SK-N-SH treated with all-trans-retinoic acid at 6 μM for 48 hours (cell line): Measurements from ENCODE around the gene HOXD3.

Experiments used
- ATAC-seq: fragments of 200-7000 bp; cut with Tn5 transposase; 3 replicates; pipeline ENCODE4 v1.9.1; 2020; ENCODE audit warnings: mild to moderate bottlenecking, moderate library complexity
- ARNTL ChIP-seq: fragments of 450-650 bp; formaldehyde crosslinking; IDR thresholded peaks from 2 replicates; pipeline ENCODE4 v1.5.0; 2020; ENCODE audit warnings: low read depth, mild to moderate bottlenecking, moderate library complexity, borderline replicate concordance
- CREB5 ChIP-seq: fragments of 250-450 bp; sonication (Bioruptor Pico); IDR thresholded peaks from 2 replicates; pipeline ENCODE4 v1.5.1; 2020; ENCODE audit warnings: low read depth, mild to moderate bottlenecking, moderate library complexity
- CSDC2 ChIP-seq: fragments of 250-450 bp; sonication (Bioruptor Pico); IDR thresholded peaks from 2 replicates; pipeline ENCODE4 v1.5.0; 2020; ENCODE audit warnings: mild to moderate bottlenecking, moderate library complexity
- ESRRG ChIP-seq: fragments of 250-450 bp; sonication (Bioruptor Pico); IDR thresholded peaks from 2 replicates; pipeline ENCODE4 v1.6.1; 2021; ENCODE audit warnings: mild to moderate bottlenecking
- ISL1 ChIP-seq: fragments of 250-450 bp; sonication (Bioruptor Pico); IDR thresholded peaks from 2 replicates; pipeline ENCODE4 v2.1.2; 2022; ENCODE audit warnings: mild to moderate bottlenecking, moderate library complexity
- OSR1 ChIP-seq: fragments of 250-450 bp; sonication (Bioruptor Pico); IDR thresholded peaks from 2 replicates; pipeline ENCODE4 v1.8.0; 2022; ENCODE audit warnings: moderate library complexity, mild to moderate bottlenecking, inconsistent platforms
- PATZ1 ChIP-seq: fragments of 250-450 bp; sonication (Bioruptor Pico); IDR thresholded peaks from 2 replicates; pipeline ENCODE4 v1.8.0; 2020; ENCODE audit warnings: mild to moderate bottlenecking, moderate library complexity, borderline replicate concordance
- POU6F1 ChIP-seq: fragments of 250-450 bp; sonication (Bioruptor Pico); IDR thresholded peaks from 2 replicates; pipeline ENCODE4 v1.8.0; 2021; ENCODE audit warnings: low read depth, mild to moderate bottlenecking, moderate library complexity, borderline replicate concordance
- PPARA ChIP-seq: fragments of 250-450 bp; sonication (Bioruptor Pico); IDR thresholded peaks from 2 replicates; pipeline ENCODE4 v1.5.0; 2020; ENCODE audit warnings: mild to moderate bottlenecking, borderline replicate concordance
- RARB ChIP-seq: fragments of 250-450 bp; sonication (Bioruptor Pico); IDR thresholded peaks from 2 replicates; pipeline ENCODE4 v1.8.0; 2021; ENCODE audit warnings: mild to moderate bottlenecking, moderate library complexity
- SNAI2 ChIP-seq: fragments of 250-450 bp; sonication (Bioruptor Pico); IDR thresholded peaks from 2 replicates; pipeline ENCODE4 v1.5.0; 2020; ENCODE audit warnings: mild to moderate bottlenecking, moderate library complexity
- TCF4 ChIP-seq: fragments of 250-450 bp; sonication (Bioruptor Pico); IDR thresholded peaks from 2 replicates; pipeline ENCODE4 v1.8.0; 2021; ENCODE audit warnings: mild to moderate bottlenecking, moderate library complexity, borderline replicate concordance
- TOX ChIP-seq: fragments of 250-450 bp; sonication (Bioruptor Pico); IDR thresholded peaks from 2 replicates; pipeline ENCODE4 v1.8.0; 2021; ENCODE audit warnings: mild to moderate bottlenecking, moderate library complexity, borderline replicate concordance
- TSHZ2 ChIP-seq: fragments of 250-450 bp; sonication (Bioruptor Pico); IDR thresholded peaks from 2 replicates; pipeline ENCODE4 v1.5.0; 2020; ENCODE audit warnings: mild to moderate bottlenecking, moderate library complexity
- ZC3H10 ChIP-seq: fragments of 250-450 bp; sonication (Bioruptor Pico); IDR thresholded peaks from 2 replicates; pipeline ENCODE4 v1.5.1; 2021; ENCODE audit warnings: mild to moderate bottlenecking, moderate library complexity
- ZFP3 ChIP-seq: fragments of 250-450 bp; sonication (Bioruptor Pico); IDR thresholded peaks from 2 replicates; pipeline ENCODE4 v1.5.0; 2020; ENCODE audit warnings: mild to moderate bottlenecking, moderate library complexity
- ZFP30 ChIP-seq: fragments of 450-650 bp; formaldehyde crosslinking; IDR thresholded peaks from 2 replicates; pipeline ENCODE4 v1.5.0; 2022; ENCODE audit warnings: mild to moderate bottlenecking, moderate library complexity
- ZNF70 ChIP-seq: fragments of 450-650 bp; formaldehyde crosslinking; IDR thresholded peaks from 2 replicates; pipeline ENCODE4 v1.5.0; 2020; ENCODE audit warnings: mild to moderate bottlenecking, moderate library complexity
- ZNF8 ChIP-seq: fragments of 450-650 bp; formaldehyde crosslinking; IDR thresholded peaks from 2 replicates; pipeline ENCODE4 v1.5.0; 2020; ENCODE audit warnings: mild to moderate bottlenecking, moderate library complexity

Gene HOXD3

GRCh38 chr2:176206136-176206535 lies 49.0 kb downstream of the HOXD3 start:
- no peak; the same call in 2 of the 3 replicates for ATAC-seq
- TF ChIP-seq CSDC2 (CRISPR knock-in tag) (no peak), TOX (CRISPR knock-in tag) (no peak), ZC3H10 (no peak), SNAI2 (CRISPR knock-in tag) (no peak), ISL1 (no peak), ESRRG (CRISPR knock-in tag) (no peak), PATZ1 (CRISPR knock-in tag) (no peak), TCF4 (no peak), ZNF8 (CRISPR knock-in tag) (no peak), ZFP30 (CRISPR knock-in tag) (no peak), PPARA (no peak), ZFP3 (CRISPR knock-in tag) (no peak), RARB (CRISPR knock-in tag) (no peak)

GRCh38 chr2:176206682-176207081 lies 49.6 kb downstream of the HOXD3 start:
- no peak for ATAC-seq
- TF ChIP-seq TCF4 (0 out of 2 replicates have a peak, but pooled peaks have one; percentile 22), ARNTL (CRISPR knock-in tag) (no peak)

- TF ChIP-seq CSDC2 (CRISPR knock-in tag) (no peak), TOX (CRISPR knock-in tag) (no peak), ZNF8 (CRISPR knock-in tag) (no peak), OSR1 (CRISPR knock-in tag) (no peak), ESRRG (CRISPR knock-in tag) (no peak), SNAI2 (CRISPR knock-in tag) (no peak), RARB (CRISPR knock-in tag) (no peak), ZC3H10 (no peak), ZFP3 (CRISPR knock-in tag) (no peak)
- no peak for ATAC-seq
Measured at GRCh38 chr2:176211110-176211509, 54.0 kb downstream of the HOXD3 start.

- TF ChIP-seq CSDC2 (CRISPR knock-in tag) (no peak), POU6F1 (no peak), OSR1 (CRISPR knock-in tag) (no peak), ESRRG (CRISPR knock-in tag) (no peak), TSHZ2 (CRISPR knock-in tag) (no peak), ZFP30 (CRISPR knock-in tag) (no peak), ZNF70 (CRISPR knock-in tag) (no peak), ZNF8 (CRISPR knock-in tag) (no peak), PATZ1 (CRISPR knock-in tag) (no peak), TOX (CRISPR knock-in tag) (no peak), CREB5 (CRISPR knock-in tag) (no peak), RARB (CRISPR knock-in tag) (no peak), PPARA (no peak), SNAI2 (CRISPR knock-in tag) (no peak)
Measured at GRCh38 chr2:176212276-176212675, 55.2 kb downstream of the HOXD3 start.

More at GRCh38 chr2:176212276-176212675, 55.2 kb downstream of the HOXD3 start:
- ATAC-seq: no peak
